Mucosa of descending colon (tissue), 3 donors: ENCODE data around the gene IGSF21. TPM values are rescaled to one million over a fixed set of nuclear protein-coding genes. Genes with fewer than 3 reads are reported as not detected.
"Not testable (repeated sequence)": the region's sequence is repeated elsewhere in the genome, so short reads cannot be mapped to it uniquely, and the experiment has no call there.

Experiments
- ATAC-seq: fragments of 200-7000 bp; cut with Tn5 transposase; one replicate; pipeline ENCODE4 v1.9.1; 2020; ENCODE audit warnings: mild to moderate bottlenecking, moderate library complexity
- DNase-seq, 3 donors: peaks; one replicate each; pipeline ENCODE4 v3.0.0-alpha.2; 2020
- H3K36me3 ChIP-seq: fragments of 200-600 bp; one replicate; pipeline ENCODE4 v1.8.0; 2021; ENCODE audit warnings: low read depth, mild to moderate bottlenecking
- H3K4me1 ChIP-seq: fragments of 200-600 bp; one replicate; pipeline ENCODE4 v1.8.0; 2021; ENCODE audit warnings: low read depth, mild to moderate bottlenecking
- H3K4me3 ChIP-seq: fragments of 200-600 bp; one replicate; pipeline ENCODE4 v1.8.0; 2021; ENCODE audit warnings: mild to moderate bottlenecking
- H3K9me3 ChIP-seq: fragments of 200-600 bp; one replicate; pipeline ENCODE4 v1.8.0; 2021; ENCODE audit warnings: mild to moderate bottlenecking
- intact Hi-C, 2 donors: fragments of 100-400 bp; cut with DNase I in 1 of 2; cut with micrococcal nuclease in 1 of 2; formaldehyde crosslinking; loops; one replicate each; pipeline versions ENCODE4 v1.11.0 to v1.11.1; 2022; cut with DNase I, micrococcal nuclease
- total RNA-seq, 3 donors: library from RNA; stranded (reverse); fragmentation: NEBNext Ultra II Directional in 2 of 3; extraction: Animal tissue kit (Norgen Biotek cat#: 25700) in 2 of 3; gene quantifications; one replicate each; pipeline versions ENCODE4 v1.2.1 to v1.2.4, GENCODE V29; 2021 to 2023
- TF ChIP-seq, protein P1 (sequence below): fragments of 200-600 bp; IDR thresholded peaks from one replicate; pipeline ENCODE4 v1.8.0; 2022; ENCODE audit warnings: antibody characterized with exemption, mild to moderate bottlenecking
- donor health status: DM: no; HTN: no; CAD: no; lungs with moderate emphysema.
- donor health status: DM: no; HTN: no; CAD: no.
- donor health status: DM: no; HTN: yes; CAD: no.

Gene IGSF21
- total RNA-seq, 3 donors from 2014 or later: 0.70 to 1.4 (median 0.96) TPM

DNA sequence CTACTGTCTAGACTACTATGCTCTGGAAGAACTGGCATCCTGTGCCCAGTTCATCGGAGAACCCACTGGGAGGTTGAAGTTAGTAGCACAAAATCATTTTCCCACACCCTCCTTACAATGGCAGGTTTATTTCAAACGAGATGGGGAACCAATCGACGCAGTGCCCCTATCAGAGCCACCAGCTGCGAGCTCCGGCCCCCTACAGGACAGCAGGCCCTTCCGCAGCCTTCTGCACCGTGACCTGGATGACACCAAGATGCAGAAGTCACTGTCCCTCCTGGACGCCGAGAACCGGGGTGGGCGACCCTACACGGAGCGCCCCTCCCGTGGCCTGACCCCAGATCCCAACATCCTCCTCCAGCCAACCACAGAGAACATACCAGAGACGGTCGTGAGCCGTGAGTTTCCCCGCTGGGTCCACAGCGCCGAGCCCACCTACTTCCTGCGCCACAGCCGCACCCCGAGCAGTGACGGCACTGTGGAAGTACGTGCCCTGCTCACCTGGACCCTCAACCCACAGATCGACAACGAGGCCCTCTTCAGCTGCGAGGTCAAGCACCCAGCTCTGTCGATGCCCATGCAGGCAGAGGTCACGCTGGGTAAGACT, 257.6 kb downstream of the IGSF21 start:
- H3K36me3 ChIP-seq: no peaks in the 10 kb centered on the region
- DNase-seq (no peak), ATAC-seq (no peak)
- TF ChIP-seq, protein P1, sequence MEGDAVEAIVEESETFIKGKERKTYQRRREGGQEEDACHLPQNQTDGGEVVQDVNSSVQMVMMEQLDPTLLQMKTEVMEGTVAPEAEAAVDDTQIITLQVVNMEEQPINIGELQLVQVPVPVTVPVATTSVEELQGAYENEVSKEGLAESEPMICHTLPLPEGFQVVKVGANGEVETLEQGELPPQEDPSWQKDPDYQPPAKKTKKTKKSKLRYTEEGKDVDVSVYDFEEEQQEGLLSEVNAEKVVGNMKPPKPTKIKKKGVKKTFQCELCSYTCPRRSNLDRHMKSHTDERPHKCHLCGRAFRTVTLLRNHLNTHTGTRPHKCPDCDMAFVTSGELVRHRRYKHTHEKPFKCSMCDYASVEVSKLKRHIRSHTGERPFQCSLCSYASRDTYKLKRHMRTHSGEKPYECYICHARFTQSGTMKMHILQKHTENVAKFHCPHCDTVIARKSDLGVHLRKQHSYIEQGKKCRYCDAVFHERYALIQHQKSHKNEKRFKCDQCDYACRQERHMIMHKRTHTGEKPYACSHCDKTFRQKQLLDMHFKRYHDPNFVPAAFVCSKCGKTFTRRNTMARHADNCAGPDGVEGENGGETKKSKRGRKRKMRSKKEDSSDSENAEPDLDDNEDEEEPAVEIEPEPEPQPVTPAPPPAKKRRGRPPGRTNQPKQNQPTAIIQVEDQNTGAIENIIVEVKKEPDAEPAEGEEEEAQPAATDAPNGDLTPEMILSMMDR: no peak
- H3K4me1 ChIP-seq: no peaks in the 10 kb centered on the region
- no peak overlapping the region for H3K4me3 ChIP-seq
- intact Hi-C loops: no loop called here
- H3K9me3 ChIP-seq: no peaks in the 10 kb centered on the region

DNA sequence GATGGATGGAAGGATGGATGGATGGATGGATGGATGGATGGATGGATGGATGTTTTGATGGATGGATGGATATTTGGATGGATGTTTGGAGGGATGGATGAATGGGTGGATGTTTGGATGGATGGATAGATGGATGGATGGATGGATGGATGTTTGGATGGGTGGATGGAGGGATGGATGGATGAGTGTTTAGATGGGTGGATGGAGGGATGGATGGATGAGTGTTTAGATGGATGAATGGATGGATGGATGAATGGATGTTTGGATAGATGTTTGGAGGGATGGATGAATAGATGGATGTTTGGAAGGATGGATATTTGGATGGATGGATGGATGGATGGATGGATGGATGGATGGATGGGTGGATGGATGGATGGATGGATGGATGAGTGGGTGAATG, 264.9 kb downstream of the IGSF21 start:
- H3K4me1 ChIP-seq, DNase-seq, H3K9me3 ChIP-seq, ATAC-seq, H3K4me3 ChIP-seq, intact Hi-C loops, H3K36me3 ChIP-seq: not testable (repeated sequence)

DNA sequence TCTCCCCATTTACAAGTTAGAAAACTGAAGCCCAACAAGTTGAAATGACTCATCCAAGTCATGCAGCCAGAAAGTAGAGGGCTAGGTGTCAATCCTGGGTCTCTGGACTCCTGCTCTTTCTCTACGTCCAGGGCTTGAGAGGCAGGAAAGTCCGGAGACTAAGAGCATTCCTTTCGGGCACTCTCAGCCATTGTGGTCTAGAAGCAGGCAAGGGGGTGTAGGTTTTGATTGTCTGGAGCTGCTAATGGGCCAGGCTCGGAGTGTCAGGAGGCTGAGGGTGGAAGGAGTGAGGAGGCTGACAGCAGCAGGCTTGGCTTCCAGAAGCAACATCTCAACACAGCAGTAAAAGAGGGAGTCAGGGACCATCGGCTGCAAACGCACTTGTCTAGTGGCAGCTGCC, 265.6 kb downstream of the IGSF21 start:
- TF ChIP-seq, protein P1: no peak
- Histone ChIP-seq H3K9me3 (no peaks in the 10 kb centered on the region), H3K4me1 (no peaks in the 10 kb centered on the region), H3K4me3 (no peak overlapping the region), H3K36me3 (no peaks in the 10 kb centered on the region)
- DNase-seq (no peak), ATAC-seq (no peak)
- intact Hi-C loops: no loop called here

DNA sequence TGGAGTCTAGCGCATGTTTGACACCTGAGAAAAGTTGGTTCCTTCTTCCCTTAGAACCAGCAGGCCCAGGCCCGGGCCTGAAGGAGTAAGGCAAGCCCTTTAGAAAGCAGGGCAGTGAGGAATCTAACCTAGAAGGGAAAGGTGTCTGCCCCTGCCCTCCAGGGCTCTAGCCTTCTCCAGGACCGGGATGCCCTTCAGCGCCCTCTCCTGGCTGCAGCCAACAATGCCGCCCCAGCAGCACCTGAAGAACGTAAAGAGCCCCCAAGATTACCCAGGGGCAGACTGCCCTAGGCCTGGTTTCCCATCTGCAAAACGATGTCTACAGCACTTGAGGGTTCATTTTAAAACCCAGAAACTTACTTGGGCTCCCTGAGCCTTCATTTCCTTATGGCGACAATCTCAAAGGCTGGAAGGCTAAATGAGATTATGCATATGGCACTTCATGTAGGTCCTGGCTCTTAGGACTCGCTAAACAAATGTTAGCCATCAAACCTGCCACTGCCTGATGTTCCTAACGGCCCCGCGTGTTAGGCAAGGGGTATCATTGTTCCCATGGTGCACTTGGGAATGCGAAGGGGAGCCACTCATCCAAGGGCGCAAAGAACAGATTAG, 266.4 kb downstream of the IGSF21 start:
- intact Hi-C loops: no loop called here
- DNase-seq (peak in 2 of 3 donors; percentile 43 to 48), ATAC-seq (peak; percentile 44)
- Histone ChIP-seq H3K4me3 (no peak overlapping the region), H3K4me1 (no peaks in the 10 kb centered on the region), H3K9me3 (no peaks in the 10 kb centered on the region), H3K36me3 (no peaks in the 10 kb centered on the region)
- TF ChIP-seq, protein P1: peak; percentile 38

DNA sequence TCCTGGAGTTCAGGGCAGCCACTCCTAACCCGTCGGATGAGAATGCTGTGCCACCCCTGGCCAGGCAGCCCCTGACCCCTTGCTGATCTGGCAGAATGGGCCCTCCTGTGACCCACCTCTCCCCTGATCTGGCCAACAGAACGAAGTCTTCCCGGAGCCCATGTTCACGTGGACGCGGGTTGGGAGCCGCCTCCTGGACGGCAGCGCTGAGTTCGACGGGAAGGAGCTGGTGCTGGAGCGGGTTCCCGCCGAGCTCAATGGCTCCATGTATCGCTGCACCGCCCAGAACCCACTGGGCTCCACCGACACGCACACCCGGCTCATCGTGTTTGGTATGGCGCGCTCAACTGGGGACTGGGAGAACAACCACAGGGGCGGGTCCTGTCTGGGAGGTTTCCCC, 269.1 kb downstream of the IGSF21 start:
- intact Hi-C loops: no loop called here
- DNase-seq (no peak), ATAC-seq (no peak)
- Histone ChIP-seq H3K9me3 (no peaks in the 10 kb centered on the region), H3K4me3 (no peak overlapping the region), H3K4me1 (no peaks in the 10 kb centered on the region), H3K36me3 (no peaks in the 10 kb centered on the region)
- TF ChIP-seq, protein P1: no peak

DNA sequence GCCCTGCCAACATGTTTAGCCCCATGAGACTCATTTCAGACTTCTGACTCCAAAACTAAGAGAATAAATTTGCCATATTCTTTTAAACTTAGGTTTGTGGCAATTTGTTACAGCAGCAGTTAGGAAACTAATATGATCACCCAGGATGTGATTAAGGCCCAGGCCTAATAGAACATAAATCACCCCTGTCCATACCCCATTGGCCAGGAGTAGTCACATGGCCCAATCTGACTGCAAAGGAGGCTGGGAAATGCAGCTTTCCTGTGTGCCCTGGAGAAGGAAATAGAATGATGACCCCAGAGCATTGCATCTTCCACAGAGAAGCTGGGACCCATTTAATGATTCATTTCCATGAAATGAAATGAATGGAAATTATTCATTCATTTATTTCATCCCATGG, 272.7 kb downstream of the IGSF21 start:
- no peaks in the 10 kb centered on the region for H3K36me3 ChIP-seq
- no peak for ATAC-seq
- intact Hi-C loops: no loop called here
- no peaks in the 10 kb centered on the region for H3K4me1 ChIP-seq
- H3K9me3 ChIP-seq: no peaks in the 10 kb centered on the region
- no peak overlapping the region for H3K4me3 ChIP-seq
- TF ChIP-seq, protein P1: no peak
- DNase-seq: no peak
